Measurements from ENCODE around the gene KRT37.
A peak's percentile ranks its signal among the peaks of the same experiment; 100 is the strongest.
"Not testable (repeated sequence)": the region's sequence is repeated elsewhere in the genome, so short reads cannot be mapped to it uniquely, and the experiment has no call there.

KRT37 gene

DNA sequence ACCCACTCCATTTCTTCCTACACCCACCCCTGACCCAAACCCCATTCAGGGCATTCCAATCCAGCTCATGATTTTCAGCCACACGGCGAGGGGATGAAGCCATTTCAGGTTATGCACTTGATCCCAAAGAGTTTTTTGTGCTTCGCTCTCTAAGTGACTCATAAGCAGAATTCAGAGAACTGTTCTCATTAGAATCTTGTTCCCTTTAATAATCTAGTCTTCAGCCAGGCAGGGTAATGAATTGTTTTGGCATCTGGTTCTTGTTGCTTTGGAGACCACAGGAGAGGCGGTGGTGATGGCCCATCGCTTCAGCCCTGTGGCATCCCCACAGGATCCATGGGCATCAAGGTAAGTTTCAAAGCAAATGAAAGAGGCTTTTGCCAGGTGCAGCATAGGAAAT, 22.2 kb downstream of the KRT37 start:
- DNase-seq = no peak
- in situ Hi-C loops (cut with HindIII; ENCODE audit: low pct_ligation_motif_present, low sequenced_read_pairs) = no loop called here
- TF ChIP-seq, protein P1, sequence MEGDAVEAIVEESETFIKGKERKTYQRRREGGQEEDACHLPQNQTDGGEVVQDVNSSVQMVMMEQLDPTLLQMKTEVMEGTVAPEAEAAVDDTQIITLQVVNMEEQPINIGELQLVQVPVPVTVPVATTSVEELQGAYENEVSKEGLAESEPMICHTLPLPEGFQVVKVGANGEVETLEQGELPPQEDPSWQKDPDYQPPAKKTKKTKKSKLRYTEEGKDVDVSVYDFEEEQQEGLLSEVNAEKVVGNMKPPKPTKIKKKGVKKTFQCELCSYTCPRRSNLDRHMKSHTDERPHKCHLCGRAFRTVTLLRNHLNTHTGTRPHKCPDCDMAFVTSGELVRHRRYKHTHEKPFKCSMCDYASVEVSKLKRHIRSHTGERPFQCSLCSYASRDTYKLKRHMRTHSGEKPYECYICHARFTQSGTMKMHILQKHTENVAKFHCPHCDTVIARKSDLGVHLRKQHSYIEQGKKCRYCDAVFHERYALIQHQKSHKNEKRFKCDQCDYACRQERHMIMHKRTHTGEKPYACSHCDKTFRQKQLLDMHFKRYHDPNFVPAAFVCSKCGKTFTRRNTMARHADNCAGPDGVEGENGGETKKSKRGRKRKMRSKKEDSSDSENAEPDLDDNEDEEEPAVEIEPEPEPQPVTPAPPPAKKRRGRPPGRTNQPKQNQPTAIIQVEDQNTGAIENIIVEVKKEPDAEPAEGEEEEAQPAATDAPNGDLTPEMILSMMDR (IDR thresholded peaks at IDR 0.05; ENCODE audit: low read depth, low read length, missing control alignments) = no peak
- Histone ChIP-seq H3K27me3 (replicated peaks) (no peaks in the 10 kb centered on the region), H3K36me3 (replicated peaks) (no peaks in the 10 kb centered on the region), H3K27ac (peak overlapping the region; percentile 87), H3K4me3 (ENCODE audit: low read depth, low read length) (no peak overlapping the region)

DNA sequence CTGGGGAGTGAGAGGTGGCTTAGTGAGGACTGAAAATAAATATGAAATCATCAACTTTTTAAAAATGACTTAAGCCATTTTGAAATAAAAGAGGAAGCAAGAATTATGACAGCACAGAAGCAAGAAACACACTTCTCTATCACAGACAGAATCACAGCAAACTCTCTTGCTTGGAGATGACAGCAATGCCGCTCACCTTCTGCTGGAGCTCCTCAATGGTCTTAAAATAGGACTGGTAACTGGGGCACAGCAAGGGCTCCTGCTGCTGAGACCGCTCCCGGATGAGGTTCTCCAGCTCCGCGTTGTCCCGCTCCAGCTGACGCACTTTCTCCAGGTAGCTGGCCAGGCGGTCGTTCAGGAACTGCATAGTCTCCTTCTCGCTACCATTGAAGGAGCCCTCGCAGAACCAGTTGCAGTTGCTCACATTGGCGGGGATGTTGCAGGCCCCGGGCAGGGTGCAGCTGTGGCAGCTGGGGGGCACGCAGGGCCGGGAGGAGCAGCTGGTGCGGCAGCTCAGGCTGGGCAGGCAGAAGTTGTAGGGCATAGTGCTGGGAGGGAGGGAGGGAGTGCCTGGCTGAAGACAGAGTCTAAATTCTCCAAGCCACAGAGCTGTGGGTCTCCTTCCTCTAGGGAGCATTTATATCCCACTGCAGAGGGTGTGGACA, 27.3 kb downstream of the KRT37 start, which contains the start of gene KRT31:
Gene KRT31 (minus strand): TSS at position 613 of the 665 bp plus-strand sequence. CDS start 69 bp downstream, at position 544.
- no peak within 1 kb of the TSS for H3K4me3 ChIP-seq (ENCODE audit: low read depth, low read length)
- no peak within 1 kb of the TSS for H3K27ac ChIP-seq
- in situ Hi-C loops (cut with HindIII; ENCODE audit: low pct_ligation_motif_present, low sequenced_read_pairs) = no loop called here
- no peaks in the 10 kb centered on the region for H3K27me3 ChIP-seq (replicated peaks)
- TF ChIP-seq, protein P1 (IDR thresholded peaks at IDR 0.05; ENCODE audit: low read depth, low read length, missing control alignments) = no peak
- DNase-seq = no peak
- no peaks in the 10 kb centered on the region for H3K36me3 ChIP-seq (replicated peaks)

DNA sequence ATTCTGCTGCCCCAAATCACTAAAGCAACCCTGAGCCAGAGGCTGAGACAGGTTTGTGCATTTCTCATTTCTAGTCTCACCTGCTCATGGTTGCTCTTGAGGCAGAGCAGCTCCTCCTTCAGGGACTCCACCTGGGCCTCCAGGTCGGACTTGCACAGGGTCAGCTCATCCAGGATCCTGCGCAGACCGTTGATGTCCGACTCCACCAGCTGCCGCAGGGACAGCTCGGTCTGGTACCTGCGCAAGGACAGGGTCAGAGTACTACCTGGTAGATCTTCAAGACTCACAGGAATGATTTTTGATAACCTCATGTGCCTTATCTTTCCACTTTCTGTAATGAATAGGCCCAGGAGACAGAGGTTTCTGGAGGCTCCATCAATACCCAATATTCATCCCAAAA, 28.0 kb downstream of the KRT37 start:
- Histone ChIP-seq H3K27me3 (replicated peaks) (no peaks in the 10 kb centered on the region), H3K4me3 (ENCODE audit: low read depth, low read length) (no peak overlapping the region), H3K27ac (no peak overlapping the region), H3K36me3 (replicated peaks) (no peaks in the 10 kb centered on the region)
- TF ChIP-seq, protein P1 (IDR thresholded peaks at IDR 0.05; ENCODE audit: low read depth, low read length, missing control alignments) = no peak
- DNase-seq = no peak
- in situ Hi-C loops (cut with HindIII; ENCODE audit: low pct_ligation_motif_present, low sequenced_read_pairs) = no loop called here

DNA sequence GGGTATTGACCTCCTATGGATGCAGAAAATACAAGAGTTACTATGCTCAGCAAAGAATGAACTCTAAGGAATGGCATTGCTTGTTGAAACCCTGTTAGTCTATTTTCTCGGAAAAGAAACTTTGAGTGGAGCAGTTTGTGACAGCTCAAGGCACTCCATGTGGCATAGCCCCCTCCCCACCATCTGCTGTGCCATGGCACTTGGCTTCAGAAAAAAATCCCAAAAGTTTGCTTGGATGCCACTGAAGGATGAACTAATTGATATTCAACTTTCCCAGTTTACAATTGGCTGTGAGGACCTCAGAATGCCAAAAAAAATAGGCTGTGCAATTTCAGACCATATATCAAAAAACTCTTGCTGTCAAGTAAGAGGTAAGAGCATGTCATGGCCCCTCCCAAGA, 28.8 kb downstream of the KRT37 start:
- no peak for DNase-seq
- no peak overlapping the region for H3K27ac ChIP-seq
- TF ChIP-seq, protein P1 (IDR thresholded peaks at IDR 0.05; ENCODE audit: low read depth, low read length, missing control alignments) = no peak
- in situ Hi-C loops (cut with HindIII; ENCODE audit: low pct_ligation_motif_present, low sequenced_read_pairs) = no loop called here
- no peaks in the 10 kb centered on the region for H3K36me3 ChIP-seq (replicated peaks)
- H3K4me3 ChIP-seq (ENCODE audit: low read depth, low read length) = no peak overlapping the region
- H3K27me3 ChIP-seq (replicated peaks) = no peaks in the 10 kb centered on the region

DNA sequence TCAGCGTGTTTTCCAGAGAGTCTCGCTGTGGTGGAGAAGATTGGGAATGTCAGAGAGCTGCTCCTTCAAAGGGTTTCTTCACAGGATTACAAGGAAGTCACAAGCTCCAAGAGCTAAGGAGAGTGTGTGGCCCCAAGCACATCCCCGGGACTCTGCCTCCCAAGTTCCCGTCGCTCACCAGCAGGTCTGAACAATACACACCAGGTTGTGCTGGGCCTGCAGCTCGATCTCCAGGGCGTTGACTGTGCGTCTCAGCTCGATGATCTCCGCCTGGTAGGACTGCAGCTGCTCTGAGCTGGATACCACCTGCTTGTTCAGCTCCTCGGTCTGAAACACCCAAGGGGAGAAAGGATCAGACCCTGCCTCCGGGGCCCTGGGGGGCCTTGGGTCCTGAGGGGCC, 29.3 kb downstream of the KRT37 start:
- DNase-seq; H3K27ac ChIP-seq; H3K36me3 ChIP-seq (replicated peaks); H3K4me3 ChIP-seq (ENCODE audit: low read depth, low read length); H3K27me3 ChIP-seq (replicated peaks); in situ Hi-C loops (cut with HindIII; ENCODE audit: low pct_ligation_motif_present, low sequenced_read_pairs): not testable (repeated sequence)

DNA sequence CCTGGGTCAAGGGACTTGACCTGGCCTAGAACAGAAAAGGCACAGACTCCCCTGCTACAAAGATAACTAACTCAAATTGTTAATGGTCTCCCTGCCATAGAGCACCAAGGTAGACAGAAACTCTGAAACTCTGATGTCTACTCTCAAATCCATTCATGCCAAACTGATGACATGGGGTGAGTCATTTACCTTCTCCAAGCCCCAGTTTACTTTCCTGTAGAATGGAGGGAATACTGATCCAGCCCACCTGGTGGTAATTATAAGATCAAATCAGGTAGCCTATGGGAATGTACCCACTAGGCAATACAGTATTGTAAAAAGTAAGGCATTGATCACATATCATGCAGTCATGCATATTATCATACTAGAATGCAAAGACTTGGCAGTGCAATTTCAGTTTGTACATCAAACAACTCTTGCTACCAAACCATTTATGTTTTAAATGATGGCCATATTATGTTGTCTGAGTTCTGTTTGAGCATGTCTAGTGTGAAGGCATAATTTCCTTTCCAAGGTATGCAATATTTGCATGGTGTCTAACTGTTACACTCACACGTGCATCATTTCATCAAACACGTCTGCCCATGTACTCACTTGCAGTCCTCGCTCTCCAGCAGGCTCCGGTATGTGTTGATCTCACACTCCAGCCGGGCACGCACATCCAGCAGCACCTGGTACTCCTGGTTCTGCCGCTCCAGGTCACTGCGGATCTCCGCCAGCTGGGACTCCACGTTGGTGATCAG, 30.0 kb downstream of the KRT37 start:
- TF ChIP-seq, protein P1 (IDR thresholded peaks at IDR 0.05; ENCODE audit: low read depth, low read length, missing control alignments) = no peak
- Histone ChIP-seq H3K36me3 (replicated peaks) (no peaks in the 10 kb centered on the region), H3K27ac (no peak overlapping the region), H3K4me3 (ENCODE audit: low read depth, low read length) (no peak overlapping the region), H3K27me3 (replicated peaks) (no peaks in the 10 kb centered on the region)
- in situ Hi-C loops (cut with HindIII; ENCODE audit: low pct_ligation_motif_present, low sequenced_read_pairs) = no loop called here
- no peak for DNase-seq

Measured in brain microvascular endothelial cell (primary cell).